ENCODE results near the gene CTNND1. TPM values are rescaled to one million over a fixed set of nuclear protein-coding genes. Genes with fewer than 3 reads are reported as not detected.

CTNND1 gene
- total and polyA plus RNA-seq, 3 donors from 2014 or later = 134 to 227 (median 178) TPM

DNA sequence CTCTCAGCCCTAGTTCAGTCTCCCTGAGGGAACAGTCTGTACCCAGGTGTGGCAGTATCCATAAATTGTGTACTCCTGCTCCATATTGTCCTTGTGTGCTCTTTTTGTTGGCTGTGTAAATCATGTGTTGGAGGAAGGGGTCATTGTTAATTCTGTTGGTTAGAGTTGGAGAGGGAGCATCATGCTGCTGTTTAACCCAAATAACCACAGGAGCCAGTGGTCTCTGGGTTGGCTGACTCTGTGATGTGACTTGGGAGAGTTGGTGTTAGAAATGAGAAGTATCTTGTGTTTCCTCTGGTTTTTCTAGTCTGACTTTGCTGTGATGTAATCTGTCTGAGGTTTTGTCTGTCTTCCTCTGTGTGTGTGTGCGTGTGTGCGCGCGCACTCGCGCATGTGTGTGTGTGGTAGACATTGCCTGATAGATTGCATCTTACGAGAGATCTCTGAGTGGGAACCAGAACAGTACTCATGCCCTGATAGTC lies 30.5 kb downstream of the CTNND1 start:
- TF ChIP-seq CTCF (IDR thresholded peaks at IDR 0.05) = no peak
- no peak for TF ChIP-seq POLR2A (IDR thresholded peaks at IDR 0.05)
- Histone ChIP-seq H3K4me1 (peaks cover 23% of the 10 kb centered on the region), H3K27ac (peak overlapping the region in 1 of 2 donors; percentile 42), H3K9me3 (no peaks in the 10 kb centered on the region), H3K36me3 (ENCODE audit: low read depth, missing control alignments) (no peaks in the 10 kb centered on the region), H3K27me3 (no peaks in the 10 kb centered on the region), H3K4me3 (no peak overlapping the region)
- 75 to 82% methylated on average over 7 of the region's 7 CpGs for WGBS, 2 donors
- intact Hi-C loops (cut with DNase I; ENCODE audit: low total_unique reads) = no loop called here
- peak; percentile 60 for DNase-seq

- Histone ChIP-seq H3K9me3 (no peaks in the 10 kb centered on the region), H3K4me1 (peaks cover 22% of the 10 kb centered on the region), H3K36me3 (ENCODE audit: low read depth, missing control alignments) (no peaks in the 10 kb centered on the region), H3K27ac (peak overlapping the region in 1 of 2 donors; percentile 42), H3K4me3 (no peak overlapping the region), H3K27me3 (no peaks in the 10 kb centered on the region)
- TF ChIP-seq POLR2A (IDR thresholded peaks at IDR 0.05) (no peak), CTCF (IDR thresholded peaks at IDR 0.05) (no peak)
- DNase-seq = no peak
- intact Hi-C loops (cut with DNase I; ENCODE audit: low total_unique reads) = no loop called here
Observed at GRCh38 chr11:57792870-57793269, 31.3 kb downstream of the CTNND1 start.

- WGBS, 2 donors = 47 to 49% methylated on average over 8 of the region's 8 CpGs
- no peaks in the 10 kb centered on the region for H3K36me3 ChIP-seq (ENCODE audit: low read depth, missing control alignments)
- peaks cover 22% of the 10 kb centered on the region for H3K4me1 ChIP-seq
- H3K27me3 ChIP-seq = no peaks in the 10 kb centered on the region
- TF ChIP-seq POLR2A (IDR thresholded peaks at IDR 0.05) = no peak
- TF ChIP-seq CTCF (IDR thresholded peaks at IDR 0.05) = no peak
- H3K9me3 ChIP-seq = no peaks in the 10 kb centered on the region
- peak overlapping the region in 1 of 2 donors; percentile 0 for H3K27ac ChIP-seq
- no peak for DNase-seq
- H3K4me3 ChIP-seq = no peak overlapping the region
- intact Hi-C loops (cut with DNase I; ENCODE audit: low total_unique reads) = no loop called here
Observed at GRCh38 chr11:57793351-57794115, 31.9 kb downstream of the CTNND1 start.

DNA sequence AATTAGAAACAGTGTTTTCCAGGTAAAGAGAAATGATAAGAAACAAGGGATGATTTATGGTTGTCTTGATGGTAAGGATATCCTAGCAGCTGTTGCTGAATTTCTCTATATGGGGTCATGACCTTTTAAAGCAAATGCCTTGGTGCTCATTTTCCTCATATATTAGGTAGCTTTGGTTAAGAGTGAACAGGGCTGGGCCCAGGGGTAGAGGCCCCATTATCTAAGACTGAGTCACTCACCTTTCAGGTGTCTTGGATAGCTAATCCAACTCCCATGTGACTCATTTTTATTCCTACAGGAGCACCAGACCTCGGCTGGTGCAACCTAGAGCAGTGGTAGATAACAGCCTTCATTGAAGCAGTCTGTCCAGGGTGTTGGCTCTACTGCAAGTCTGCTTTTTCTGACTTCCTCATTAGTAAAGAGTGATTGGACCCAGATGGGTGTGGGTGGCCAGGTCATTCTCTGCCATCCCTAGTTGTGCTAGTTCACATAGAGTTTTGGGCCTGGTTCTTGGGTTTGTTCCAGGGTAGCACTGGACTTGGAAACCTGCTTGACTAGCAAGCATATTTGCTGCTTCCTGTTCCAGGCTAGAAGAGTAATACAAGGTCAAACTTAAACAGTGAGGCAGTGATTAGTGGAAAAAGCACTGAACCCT lies 37.4 kb downstream of the CTNND1 start:
- Histone ChIP-seq H3K36me3 (ENCODE audit: low read depth, missing control alignments) (no peaks in the 10 kb centered on the region), H3K4me3 (no peak overlapping the region), H3K9me3 (no peaks in the 10 kb centered on the region), H3K27ac (peak overlapping the region in 1 of 2 donors; percentile 26), H3K4me1 (peaks cover 36% of the 10 kb centered on the region), H3K27me3 (no peaks in the 10 kb centered on the region)
- no peak for TF ChIP-seq POLR2A (IDR thresholded peaks at IDR 0.05)
- no peak for TF ChIP-seq CTCF (IDR thresholded peaks at IDR 0.05)
- DNase-seq = peak; percentile 47
- 10 to 46% methylated on average over 1 of the region's 1 CpG for WGBS, 2 donors
- intact Hi-C loops (cut with DNase I; ENCODE audit: low total_unique reads) = no loop called here

Data from testis (tissue), 3 donors.